GM12873 (cell line): ENCODE data around the gene STRADB.

Source experiments
- CTCF ChIP-seq: IDR thresholded peaks from 2 replicates; pipeline ENCODE4 v1.5.1; 2012; ENCODE audit warnings: low read depth, mild to moderate bottlenecking, moderate library complexity, low read length, control low read depth; ENCODE audit not compliant: insufficient read depth; ENCODE audit errors: missing control alignments

The STRADB gene

GRCh38 chr2:201466050-201466675 lies 14.6 kb downstream of the STRADB start:
- no peak for TF ChIP-seq CTCF

GRCh38 chr2:201467666-201468065 lies 16.1 kb downstream of the STRADB start:
- TF ChIP-seq CTCF: no peak

GRCh38 chr2:201470821-201471731 lies 19.5 kb downstream of the STRADB start:
- no peak for TF ChIP-seq CTCF

- no peak for TF ChIP-seq CTCF
Measured at GRCh38 chr2:201471732-201472393, 20.3 kb downstream of the STRADB start.

- TF ChIP-seq CTCF: no peak
Measured at GRCh38 chr2:201472411-201472810, 20.9 kb downstream of the STRADB start.

GRCh38 chr2:201482543-201482942 lies 31.0 kb downstream of the STRADB start:
- TF ChIP-seq CTCF: no peak

- no peak for TF ChIP-seq CTCF
Measured at GRCh38 chr2:201483342-201483741, 31.8 kb downstream of the STRADB start.
